Ishikawa (cell line): ENCODE data around the gene CDKN2A.

Source experiments
- CEBPB ChIP-seq: IDR thresholded peaks from 2 replicates; pipeline ENCODE4 v1.6.1; 2012
- CREB1 ChIP-seq: IDR thresholded peaks from 2 replicates; pipeline ENCODE4 v1.6.1; 2012; ENCODE audit warnings: low read depth
- EGR1 ChIP-seq: IDR thresholded peaks from 2 replicates; pipeline ENCODE4 v1.6.1; 2012
- EP300 ChIP-seq: IDR thresholded peaks from 2 replicates; pipeline ENCODE4 v1.6.1; 2012; ENCODE audit warnings: borderline replicate concordance
- FOXM1 ChIP-seq: IDR thresholded peaks from 2 replicates; pipeline ENCODE4 v1.6.1; 2012; ENCODE audit warnings: low read depth, borderline replicate concordance
- MAX ChIP-seq: IDR thresholded peaks from 2 replicates; pipeline ENCODE4 v1.6.1; 2012
- NFIC ChIP-seq: IDR thresholded peaks from 2 replicates; pipeline ENCODE4 v1.6.1; 2012
- RAD21 ChIP-seq: IDR thresholded peaks from 2 replicates; pipeline ENCODE4 v1.6.1; 2012; ENCODE audit warnings: low read depth
- REST ChIP-seq: IDR thresholded peaks from 2 replicates; pipeline ENCODE4 v1.6.1; 2012; ENCODE audit warnings: low read depth, mild to moderate bottlenecking
- TAF1 ChIP-seq: IDR thresholded peaks from 2 replicates; pipeline ENCODE4 v1.6.1; 2012; ENCODE audit warnings: low read depth, mild to moderate bottlenecking
- TCF12 ChIP-seq: IDR thresholded peaks from 2 replicates; pipeline ENCODE4 v1.6.1; 2012; ENCODE audit warnings: low read depth
- TEAD4 ChIP-seq: IDR thresholded peaks from 2 replicates; pipeline ENCODE4 v1.6.1; 2012
- USF1 ChIP-seq: IDR thresholded peaks from 2 replicates; pipeline ENCODE4 v1.6.1; 2012
- YY1 ChIP-seq: IDR thresholded peaks from 2 replicates; pipeline ENCODE4 v1.6.1; 2012; ENCODE audit warnings: low read depth
- ZBTB7A ChIP-seq: IDR thresholded peaks from 2 replicates; pipeline ENCODE4 v1.6.1; 2012; ENCODE audit warnings: low read depth

CDKN2A gene

GRCh38 chr9:21988056-21988990 is 5.9 kb downstream of the CDKN2A start:
- TF ChIP-seq YY1 (no peak), TEAD4 (no peak), CEBPB (no peak), USF1 (no peak), NFIC (no peak), REST (no peak), RAD21 (no peak), EP300 (no peak), FOXM1 (no peak), ZBTB7A (no peak), MAX (no peak), CREB1 (no peak), TAF1 (no peak)

- TF ChIP-seq MAX (no peak), REST (no peak), USF1 (no peak), YY1 (no peak), EP300 (no peak), TCF12 (no peak), FOXM1 (no peak), EGR1 (no peak), NFIC (no peak), TEAD4 (no peak), RAD21 (no peak), CREB1 (no peak), ZBTB7A (no peak), CEBPB (no peak)
These were observed 8.1 kb downstream of the CDKN2A start for GRCh38 chr9:21985964-21986667.

GRCh38 chr9:21984101-21984500 is 10.1 kb downstream of the CDKN2A start:
- no peak for TF ChIP-seq USF1
- no peak for TF ChIP-seq YY1
- no peak for TF ChIP-seq TCF12
- no peak for TF ChIP-seq CREB1
- TF ChIP-seq RAD21, result no peak
- TF ChIP-seq ZBTB7A, result no peak
- TF ChIP-seq REST, result no peak
- no peak for TF ChIP-seq NFIC
- no peak for TF ChIP-seq TAF1
- TF ChIP-seq TEAD4, result no peak
- TF ChIP-seq FOXM1, result no peak
- no peak for TF ChIP-seq EP300
- no peak for TF ChIP-seq EGR1
